SK-N-SH (cell line): ENCODE results near the gene DLG2.

Experiments
- CHD2 ChIP-seq: fragments of 150-350 bp; IDR thresholded peaks from 2 replicates; pipeline ENCODE4 v1.6.1; 2018; ENCODE audit warnings: low read length; ENCODE audit not compliant: partially characterized antibody
- EP300 ChIP-seq, 2 experiments: IDR thresholded peaks; 2 replicates each; pipeline versions ENCODE4 v1.4.0 to v1.6.1; 2012; ENCODE audit warnings: borderline replicate concordance in 1 of 2, low read depth in 1 of 2, low read length in 1 of 2
- EZH2phosphoT487 ChIP-seq: fragments of 200-600 bp; sonication (generic); IDR thresholded peaks from 2 replicates; pipeline ENCODE4 v1.6.1; 2017; ENCODE audit warnings: low read depth, mixed run types, mild to moderate bottlenecking, antibody characterized with exemption, moderate library complexity, borderline replicate concordance
- NFIC ChIP-seq: IDR thresholded peaks from 2 replicates; pipeline ENCODE4 v1.4.0; 2012; ENCODE audit warnings: borderline replicate concordance
- NRF1 ChIP-seq: IDR thresholded peaks from 2 replicates; pipeline ENCODE4 v1.6.1; 2012; ENCODE audit warnings: low read depth, mild to moderate bottlenecking, low read length
- RAD21 ChIP-seq: IDR thresholded peaks from 2 replicates; pipeline ENCODE4 v1.6.1; 2012; ENCODE audit warnings: mild to moderate bottlenecking, low read length
- RXRA ChIP-seq: IDR thresholded peaks from 2 replicates; pipeline ENCODE4 v1.4.0; 2012; ENCODE audit warnings: low read depth, mild to moderate bottlenecking, borderline replicate concordance
- SIN3A ChIP-seq: IDR thresholded peaks from 2 replicates; pipeline ENCODE4 v1.6.1; 2012; ENCODE audit warnings: low read depth, mild to moderate bottlenecking, low read length, moderate library complexity, borderline replicate concordance
- TAF1 ChIP-seq: IDR thresholded peaks from 2 replicates; pipeline ENCODE4 v1.6.1; 2012; ENCODE audit warnings: low read depth, mild to moderate bottlenecking, low read length, moderate library complexity, borderline replicate concordance
- TF ChIP-seq, protein P1 (sequence below): fragments of 200-600 bp; sonication (generic); IDR thresholded peaks from 2 replicates; pipeline ENCODE4 v1.6.1; 2017; ENCODE audit warnings: antibody characterized with exemption, mild to moderate bottlenecking, moderate library complexity
- TF ChIP-seq, protein P2 (sequence below): fragments of 150-350 bp; IDR thresholded peaks from 2 replicates; pipeline ENCODE4 v1.6.1; 2017; ENCODE audit warnings: antibody characterized with exemption, low read length, low read depth, borderline replicate concordance
- TF ChIP-seq, protein P3 (sequence below): fragments of 150-350 bp; IDR thresholded peaks from 2 replicates; pipeline ENCODE4 v1.6.1; 2016; ENCODE audit warnings: mild to moderate bottlenecking, low read depth, low read length
- TF ChIP-seq, protein P4 (sequence below): IDR thresholded peaks from 2 replicates; pipeline ENCODE4 v1.6.1; 2012; ENCODE audit warnings: mild to moderate bottlenecking, low read depth, low read length, moderate library complexity

DNA sequence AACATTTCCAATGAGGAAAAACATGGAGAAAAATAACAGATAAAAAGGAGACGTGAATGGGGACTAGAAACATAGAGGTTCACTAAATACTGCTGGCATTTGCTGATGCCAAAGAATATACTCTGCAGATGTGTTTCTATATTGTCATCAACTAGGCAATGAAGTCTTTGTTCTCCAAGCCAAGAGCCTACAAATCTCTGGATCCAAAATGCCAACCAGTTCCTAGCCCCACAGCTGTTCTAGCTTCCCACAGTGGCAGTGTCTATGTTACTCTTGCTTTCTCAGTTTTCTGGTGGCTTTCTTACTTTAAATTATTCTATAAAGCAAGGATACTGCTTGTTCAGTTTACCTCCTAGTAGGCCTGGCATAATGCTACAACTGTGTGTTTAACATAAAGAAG is 1363.1 kb downstream of the DLG2 start:
- TF ChIP-seq, protein P1, sequence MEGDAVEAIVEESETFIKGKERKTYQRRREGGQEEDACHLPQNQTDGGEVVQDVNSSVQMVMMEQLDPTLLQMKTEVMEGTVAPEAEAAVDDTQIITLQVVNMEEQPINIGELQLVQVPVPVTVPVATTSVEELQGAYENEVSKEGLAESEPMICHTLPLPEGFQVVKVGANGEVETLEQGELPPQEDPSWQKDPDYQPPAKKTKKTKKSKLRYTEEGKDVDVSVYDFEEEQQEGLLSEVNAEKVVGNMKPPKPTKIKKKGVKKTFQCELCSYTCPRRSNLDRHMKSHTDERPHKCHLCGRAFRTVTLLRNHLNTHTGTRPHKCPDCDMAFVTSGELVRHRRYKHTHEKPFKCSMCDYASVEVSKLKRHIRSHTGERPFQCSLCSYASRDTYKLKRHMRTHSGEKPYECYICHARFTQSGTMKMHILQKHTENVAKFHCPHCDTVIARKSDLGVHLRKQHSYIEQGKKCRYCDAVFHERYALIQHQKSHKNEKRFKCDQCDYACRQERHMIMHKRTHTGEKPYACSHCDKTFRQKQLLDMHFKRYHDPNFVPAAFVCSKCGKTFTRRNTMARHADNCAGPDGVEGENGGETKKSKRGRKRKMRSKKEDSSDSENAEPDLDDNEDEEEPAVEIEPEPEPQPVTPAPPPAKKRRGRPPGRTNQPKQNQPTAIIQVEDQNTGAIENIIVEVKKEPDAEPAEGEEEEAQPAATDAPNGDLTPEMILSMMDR, result no peak
- no peak for TF ChIP-seq RAD21
- TF ChIP-seq, protein P2, sequence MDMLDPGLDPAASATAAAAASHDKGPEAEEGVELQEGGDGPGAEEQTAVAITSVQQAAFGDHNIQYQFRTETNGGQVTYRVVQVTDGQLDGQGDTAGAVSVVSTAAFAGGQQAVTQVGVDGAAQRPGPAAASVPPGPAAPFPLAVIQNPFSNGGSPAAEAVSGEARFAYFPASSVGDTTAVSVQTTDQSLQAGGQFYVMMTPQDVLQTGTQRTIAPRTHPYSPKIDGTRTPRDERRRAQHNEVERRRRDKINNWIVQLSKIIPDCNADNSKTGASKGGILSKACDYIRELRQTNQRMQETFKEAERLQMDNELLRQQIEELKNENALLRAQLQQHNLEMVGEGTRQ, result no peak
- no peak for TF ChIP-seq CHD2
- TF ChIP-seq, protein P3, sequence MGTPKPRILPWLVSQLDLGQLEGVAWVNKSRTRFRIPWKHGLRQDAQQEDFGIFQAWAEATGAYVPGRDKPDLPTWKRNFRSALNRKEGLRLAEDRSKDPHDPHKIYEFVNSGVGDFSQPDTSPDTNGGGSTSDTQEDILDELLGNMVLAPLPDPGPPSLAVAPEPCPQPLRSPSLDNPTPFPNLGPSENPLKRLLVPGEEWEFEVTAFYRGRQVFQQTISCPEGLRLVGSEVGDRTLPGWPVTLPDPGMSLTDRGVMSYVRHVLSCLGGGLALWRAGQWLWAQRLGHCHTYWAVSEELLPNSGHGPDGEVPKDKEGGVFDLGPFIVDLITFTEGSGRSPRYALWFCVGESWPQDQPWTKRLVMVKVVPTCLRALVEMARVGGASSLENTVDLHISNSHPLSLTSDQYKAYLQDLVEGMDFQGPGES, result no peak
- no peak for TF ChIP-seq NRF1
- no peak for TF ChIP-seq TAF1
- TF ChIP-seq, protein P4, sequence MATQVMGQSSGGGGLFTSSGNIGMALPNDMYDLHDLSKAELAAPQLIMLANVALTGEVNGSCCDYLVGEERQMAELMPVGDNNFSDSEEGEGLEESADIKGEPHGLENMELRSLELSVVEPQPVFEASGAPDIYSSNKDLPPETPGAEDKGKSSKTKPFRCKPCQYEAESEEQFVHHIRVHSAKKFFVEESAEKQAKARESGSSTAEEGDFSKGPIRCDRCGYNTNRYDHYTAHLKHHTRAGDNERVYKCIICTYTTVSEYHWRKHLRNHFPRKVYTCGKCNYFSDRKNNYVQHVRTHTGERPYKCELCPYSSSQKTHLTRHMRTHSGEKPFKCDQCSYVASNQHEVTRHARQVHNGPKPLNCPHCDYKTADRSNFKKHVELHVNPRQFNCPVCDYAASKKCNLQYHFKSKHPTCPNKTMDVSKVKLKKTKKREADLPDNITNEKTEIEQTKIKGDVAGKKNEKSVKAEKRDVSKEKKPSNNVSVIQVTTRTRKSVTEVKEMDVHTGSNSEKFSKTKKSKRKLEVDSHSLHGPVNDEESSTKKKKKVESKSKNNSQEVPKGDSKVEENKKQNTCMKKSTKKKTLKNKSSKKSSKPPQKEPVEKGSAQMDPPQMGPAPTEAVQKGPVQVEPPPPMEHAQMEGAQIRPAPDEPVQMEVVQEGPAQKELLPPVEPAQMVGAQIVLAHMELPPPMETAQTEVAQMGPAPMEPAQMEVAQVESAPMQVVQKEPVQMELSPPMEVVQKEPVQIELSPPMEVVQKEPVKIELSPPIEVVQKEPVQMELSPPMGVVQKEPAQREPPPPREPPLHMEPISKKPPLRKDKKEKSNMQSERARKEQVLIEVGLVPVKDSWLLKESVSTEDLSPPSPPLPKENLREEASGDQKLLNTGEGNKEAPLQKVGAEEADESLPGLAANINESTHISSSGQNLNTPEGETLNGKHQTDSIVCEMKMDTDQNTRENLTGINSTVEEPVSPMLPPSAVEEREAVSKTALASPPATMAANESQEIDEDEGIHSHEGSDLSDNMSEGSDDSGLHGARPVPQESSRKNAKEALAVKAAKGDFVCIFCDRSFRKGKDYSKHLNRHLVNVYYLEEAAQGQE, result no peak
- TF ChIP-seq SIN3A, result no peak
- no peak for TF ChIP-seq EP300 (IDR thresholded peaks at IDR 0.05; ENCODE audit: borderline replicate concordance in 1 of 2, low read depth in 1 of 2, low read length in 1 of 2)
- no peak for TF ChIP-seq EZH2phosphoT487
- TF ChIP-seq RXRA, result no peak
- TF ChIP-seq NFIC, result no peak
